Neural cell (in vitro differentiated cells): ENCODE measurements around the gene PEMT. TPM values are rescaled to one million over a fixed set of nuclear protein-coding genes. Genes with fewer than 3 reads are reported as not detected.
"Not testable (repeated sequence)": the region's sequence is repeated elsewhere in the genome, so short reads cannot be mapped to it uniquely, and the experiment has no call there.

Experiments
- H2AFZ ChIP-seq: fragments of 200-600, 300-800 bp; sonication (generic), shearing (Covaris generic); 2 replicates; pipeline ENCODE4 v1.6.0; 2014; ENCODE audit warnings: low read depth, mild to moderate bottlenecking, antibody characterized with exemption, low read length, moderate library complexity
- H3F3A ChIP-seq: fragments of 200-600 bp; shearing (Covaris generic); 2 replicates; pipeline ENCODE4 v1.6.1; 2016; ENCODE audit warnings: mild to moderate bottlenecking, moderate library complexity, mixed read lengths, antibody characterized with exemption, low read length; ENCODE audit not compliant: insufficient read depth, poor library complexity, severe bottlenecking
- H3K27ac ChIP-seq: fragments of 200-600, 300-800 bp; sonication (generic), shearing (Covaris generic); 2 replicates; pipeline ENCODE4 v1.5.1; 2014; ENCODE audit warnings: mild to moderate bottlenecking, low read length, moderate library complexity
- H3K27me3 ChIP-seq: fragments of 300-800, 200-600 bp; sonication (generic), shearing (Covaris generic); 2 replicates; pipeline ENCODE4 v1.6.0; 2014; ENCODE audit warnings: mild to moderate bottlenecking, low read depth, low read length, moderate library complexity; ENCODE audit not compliant: insufficient read depth
- H3K36me3 ChIP-seq: fragments of 300-800, 200-600 bp; sonication (generic), shearing (Covaris generic); 2 replicates; pipeline ENCODE4 v1.5.1; 2014; ENCODE audit warnings: mild to moderate bottlenecking, antibody characterized with exemption, low read length, moderate library complexity; ENCODE audit not compliant: insufficient read depth
- H3K4me2 ChIP-seq: fragments of 300-800, 200-600 bp; sonication (generic), shearing (Covaris generic); 2 replicates; pipeline ENCODE4 v1.6.0; 2014; ENCODE audit warnings: mild to moderate bottlenecking, low read length
- H3K4me3 ChIP-seq: fragments of 300-800, 200-600 bp; sonication (generic), shearing (Covaris generic); 2 replicates; pipeline ENCODE4 v1.5.1; 2014; ENCODE audit warnings: mild to moderate bottlenecking, low read length, moderate library complexity
- H3K79me2 ChIP-seq: fragments of 200-600 bp; shearing (Covaris generic); replicated peaks from 2 replicates; pipeline ENCODE4 v1.6.0; 2014; ENCODE audit warnings: mild to moderate bottlenecking, low read length, moderate library complexity; ENCODE audit not compliant: insufficient read depth
- H3K9ac ChIP-seq: fragments of 300-800, 200-600 bp; sonication (generic), shearing (Covaris generic); 2 replicates; pipeline ENCODE4 v1.6.1; 2016; ENCODE audit warnings: mild to moderate bottlenecking, low read length, mixed read lengths
- H3K9me2 ChIP-seq: fragments of 200-600 bp; shearing (Covaris generic); 2 replicates; pipeline ENCODE4 v1.6.1; 2016; ENCODE audit warnings: mild to moderate bottlenecking, low read length, mixed read lengths; ENCODE audit not compliant: insufficient read depth
- H3K9me3 ChIP-seq: fragments of 200-600, 300-800 bp; sonication (generic), shearing (Covaris generic); 2 replicates; pipeline ENCODE4 v1.6.1; 2016; ENCODE audit warnings: mild to moderate bottlenecking, mixed run types, low read length, moderate library complexity, mixed read lengths
- H4K20me1 ChIP-seq: fragments of 200-600 bp; shearing (Covaris generic); 2 replicates; pipeline ENCODE4 v1.6.1; 2016; ENCODE audit warnings: mild to moderate bottlenecking, mixed run types; ENCODE audit not compliant: insufficient read depth
- MXI1 ChIP-seq: fragments of 450-650 bp; conservative IDR thresholded peaks from 2 replicates; pipeline ENCODE4 v1.6.1; 2014; ENCODE audit warnings: antibody characterized with exemption, mild to moderate bottlenecking; ENCODE audit not compliant: poor library complexity, severe bottlenecking
- POLR2AphosphoS5 ChIP-seq: IDR thresholded peaks from 2 replicates; pipeline ENCODE4 v1.6.1; 2012
- REST ChIP-seq: IDR thresholded peaks from 2 replicates; pipeline ENCODE4 v1.6.1; 2012; ENCODE audit warnings: borderline replicate concordance
- TAF1 ChIP-seq: IDR thresholded peaks from 2 replicates; pipeline ENCODE4 v1.6.1; 2012; ENCODE audit warnings: low read depth
- polyA plus RNA-seq: library from polyadenylated mRNA; depleted of rRNA; stranded (reverse); fragments of >200 nt; gene quantifications from 2 replicates; pipeline ENCODE4 v1.2.3, GENCODE V29; 2014

PEMT gene
- polyA plus RNA-seq, 1 donor from 2014 or later = 71.7 TPM

- not testable (repeated sequence) for H3K9me2 ChIP-seq, H3K27ac ChIP-seq, H3K9me3 ChIP-seq, H3K4me3 ChIP-seq, H3K36me3 ChIP-seq, H3K4me2 ChIP-seq, H4K20me1 ChIP-seq, H2AFZ ChIP-seq, H3K27me3 ChIP-seq, H3K79me2 ChIP-seq, H3K9ac ChIP-seq, H3F3A ChIP-seq
Measured at GRCh38 chr17:17635537-17636271, 44.2 kb upstream of the PEMT start.

- H3K27me3 ChIP-seq = no peaks in the 10 kb centered on the region
- H3K9ac ChIP-seq = no peak overlapping the region
- H3K36me3 ChIP-seq = no peaks in the 10 kb centered on the region
- H3K9me3 ChIP-seq = no peaks in the 10 kb centered on the region
- H3K27ac ChIP-seq = no peak overlapping the region
- H3F3A ChIP-seq = no peaks in the 10 kb centered on the region
- no peaks in the 10 kb centered on the region for H3K79me2 ChIP-seq
- TF ChIP-seq POLR2AphosphoS5 = no peak
- H2AFZ ChIP-seq = no peak overlapping the region
- no peaks in the 10 kb centered on the region for H3K9me2 ChIP-seq
- H3K4me3 ChIP-seq = no peak overlapping the region
- H4K20me1 ChIP-seq = no peaks in the 10 kb centered on the region
- no peak overlapping the region for H3K4me2 ChIP-seq
Measured at GRCh38 chr17:17635126-17635525, 43.6 kb upstream of the PEMT start.

- Histone ChIP-seq H3K27ac (no peak overlapping the region), H2AFZ (no peak overlapping the region), H3K4me3 (no peak overlapping the region), H3K27me3 (no peaks in the 10 kb centered on the region), H3K4me2 (no peak overlapping the region), H3K9ac (no peak overlapping the region), H3K9me2 (no peaks in the 10 kb centered on the region), H3F3A (no peaks in the 10 kb centered on the region), H3K9me3 (no peaks in the 10 kb centered on the region), H3K79me2 (no peaks in the 10 kb centered on the region), H3K36me3 (no peaks in the 10 kb centered on the region), H4K20me1 (no peaks in the 10 kb centered on the region)
- no peak for TF ChIP-seq MXI1
- no peak for TF ChIP-seq REST
- TF ChIP-seq TAF1 = no peak
Measured at GRCh38 chr17:17633310-17633709, 41.8 kb upstream of the PEMT start.

GRCh38 chr17:17632690-17633089, 41.2 kb upstream of the PEMT start:
- H3K9ac ChIP-seq, H3K27ac ChIP-seq, H4K20me1 ChIP-seq, H3K36me3 ChIP-seq, H3K27me3 ChIP-seq, H3K4me2 ChIP-seq, H3K4me3 ChIP-seq, H3K9me3 ChIP-seq, H2AFZ ChIP-seq, H3K79me2 ChIP-seq, H3F3A ChIP-seq, H3K9me2 ChIP-seq: not testable (repeated sequence)
